ENCODE measurements around the gene KLHDC3. TPM values are rescaled to one million over a fixed set of nuclear protein-coding genes. Genes with fewer than 3 reads are reported as not detected.
A peak's percentile ranks its signal among the peaks of the same experiment; 100 is the strongest.

KLHDC3 gene
- total RNA-seq, 4 donors from 2014 or later: 93.1 to 107 (median 97.7) TPM

- Histone ChIP-seq H3K9me3 (no peaks in the 10 kb centered on the region), H3K4me1 (peaks cover 35 to 47% of the 10 kb centered on the region in 2 donors), H3K4me3 (replicated peaks in 1 of 3) (no peak overlapping the region), H3K36me3 (peaks cover 9 to 11% of the 10 kb centered on the region in 2 donors), H3K27me3 (no peaks in the 10 kb centered on the region), H3K27ac (peak overlapping the region in 2 of 3 donors; percentile 17 to 64)
- intact Hi-C loops (cut with DNase I): loop anchor here (5.0 to 10.0 kb wide), 3 partner anchors 35 to 112 kb away; partner anchors contain the start of genes CUL7 and PEX6
- TF ChIP-seq CTCF (IDR thresholded peaks at IDR 0.05) (no peak), POLR2A (IDR thresholded peaks at IDR 0.05) (no peak)
- peak in 1 of 2 donors; percentile 23 for DNase-seq
- WGBS, 2 donors: 78 to 93% methylated on average over 4 to 12 of the region's 12 CpGs
Observed at GRCh38 chr6:43016943-43017334, 2.9 kb downstream of the KLHDC3 start.

- Histone ChIP-seq H3K27ac (no peak overlapping the region), H3K27me3 (no peaks in the 10 kb centered on the region), H3K4me1 (peaks cover 36 to 48% of the 10 kb centered on the region in 2 donors), H3K4me3 (replicated peaks in 1 of 3) (no peak overlapping the region), H3K36me3 (peaks cover 7 to 11% of the 10 kb centered on the region in 2 donors), H3K9me3 (no peaks in the 10 kb centered on the region)
- no peak for DNase-seq
- intact Hi-C loops (cut with DNase I): loop anchor here (5.0 to 10.0 kb wide), 3 partner anchors 33 to 114 kb away; partner anchors contain the start of genes CUL7 and PEX6
- 91 to 92% methylated on average over 2 of the region's 2 CpGs for WGBS, 2 donors
- no peak for TF ChIP-seq CTCF (IDR thresholded peaks at IDR 0.05)
- no peak for TF ChIP-seq POLR2A (IDR thresholded peaks at IDR 0.05)
Observed at GRCh38 chr6:43019152-43019551, 5.1 kb downstream of the KLHDC3 start.

GRCh38 chr6:43020052-43020705, 6.1 kb downstream of the KLHDC3 start:
- WGBS, 2 donors: 93 to 94% methylated on average over 3 of the region's 3 CpGs
- TF ChIP-seq POLR2A (IDR thresholded peaks at IDR 0.05) (no peak), CTCF (IDR thresholded peaks at IDR 0.05) (no peak)
- Histone ChIP-seq H3K4me1 (peaks cover 27 to 42% of the 10 kb centered on the region in 2 donors), H3K27ac (no peak overlapping the region), H3K9me3 (no peaks in the 10 kb centered on the region), H3K27me3 (no peaks in the 10 kb centered on the region), H3K4me3 (replicated peaks in 1 of 3) (no peak overlapping the region), H3K36me3 (peaks cover 11 to 14% of the 10 kb centered on the region in 2 donors)
- no peak for DNase-seq
- intact Hi-C loops (cut with DNase I): no loop called here

- peak overlapping the region; percentile 71 to 91 (median 72) for H3K27ac ChIP-seq
- peaks cover 16 to 18% of the 10 kb centered on the region in 2 donors for H3K36me3 ChIP-seq
- peaks cover 24 to 35% of the 10 kb centered on the region in 2 donors for H3K4me1 ChIP-seq
- WGBS, 2 donors: 41 to 57% methylated on average over 3 to 5 of the region's 5 CpGs
- no peak for DNase-seq
- no peaks in the 10 kb centered on the region for H3K9me3 ChIP-seq
- intact Hi-C loops (cut with DNase I): no loop called here
- TF ChIP-seq CTCF (IDR thresholded peaks at IDR 0.05) (no peak), POLR2A (IDR thresholded peaks at IDR 0.05) (no peak)
- H3K4me3 ChIP-seq (replicated peaks in 1 of 3): peak overlapping the region; percentile 78 to 96 (median 83)
- no peaks in the 10 kb centered on the region for H3K27me3 ChIP-seq
Observed at GRCh38 chr6:43020847-43021246, 6.8 kb downstream of the KLHDC3 start.

Measured in thyroid gland (tissue), 4 donors.